ENCODE results near the gene CAMSAP2.

CAMSAP2 gene

GRCh38 chr1:200885623-200886402, 147.1 kb downstream of the CAMSAP2 start:
- no peak for DNase-seq

DNA sequence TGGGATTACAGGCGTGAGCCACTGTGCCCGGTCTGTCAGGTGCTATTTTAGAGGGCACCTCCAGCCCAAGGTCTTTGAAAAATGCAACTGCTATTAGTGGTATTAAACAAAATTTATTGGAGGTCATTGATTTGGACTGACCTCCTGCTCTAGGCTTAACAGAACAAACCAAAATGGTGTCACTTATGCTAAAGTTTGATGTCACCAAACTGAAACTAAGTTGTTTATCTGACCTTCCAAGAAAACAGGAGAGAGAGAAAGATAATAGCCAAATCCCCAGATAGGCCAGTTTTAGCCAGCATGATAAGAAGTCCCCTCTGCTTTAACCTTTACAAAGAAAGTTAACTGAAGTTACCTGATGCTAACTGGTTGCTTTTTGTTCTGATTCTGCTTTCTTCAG, 147.9 kb downstream of the CAMSAP2 start:
- DNase-seq: no peak

DNA sequence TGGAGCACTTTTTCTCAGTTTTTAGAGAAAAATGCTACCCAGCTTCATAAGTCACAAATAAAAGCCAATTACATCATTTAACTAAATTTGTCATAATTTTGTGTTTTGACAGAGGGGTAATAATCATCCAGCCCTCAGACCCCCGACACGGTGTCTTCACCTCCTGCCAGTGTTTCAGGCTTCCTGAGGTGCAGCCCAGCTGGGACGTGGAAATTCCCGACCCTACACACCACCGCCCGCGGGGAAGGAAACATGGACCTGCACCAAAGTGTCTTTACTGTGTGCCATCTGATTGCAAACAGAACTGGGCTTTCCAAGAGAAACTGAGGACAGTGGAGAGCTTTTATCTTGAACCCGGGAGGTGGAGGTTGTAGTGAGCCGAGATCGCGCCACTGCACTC, 148.3 kb downstream of the CAMSAP2 start:
- DNase-seq: no peak

DNA sequence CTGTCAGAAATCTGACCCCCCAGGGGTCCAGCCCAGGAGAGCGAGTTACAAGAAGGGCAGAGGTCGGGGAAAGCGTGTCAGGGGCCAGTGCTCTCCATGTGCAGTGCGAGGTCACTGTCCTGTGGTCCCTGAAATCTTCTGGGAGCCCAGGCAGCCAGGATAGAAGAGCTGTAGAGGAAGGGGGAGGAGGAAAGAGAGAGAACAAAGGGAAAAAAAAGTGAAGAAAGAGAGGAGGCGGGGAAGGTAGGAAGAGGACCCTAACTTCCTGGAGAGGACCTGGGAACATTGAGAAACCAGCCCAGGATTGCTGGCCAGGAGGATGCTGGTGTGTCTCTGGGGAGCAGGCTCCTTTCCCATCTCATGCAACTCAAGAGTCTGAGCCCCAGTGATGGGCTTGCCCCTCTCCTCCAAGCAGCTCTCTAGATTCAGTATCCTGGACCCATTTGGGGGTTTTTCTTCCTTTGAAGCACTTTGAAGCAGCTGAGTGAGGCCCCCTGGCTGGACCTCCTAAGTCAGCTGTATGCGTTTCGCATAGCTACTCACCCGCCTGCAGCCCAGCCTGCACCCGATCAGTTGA, 149.2 kb downstream of the CAMSAP2 start:
- DNase-seq: no peak

DNA sequence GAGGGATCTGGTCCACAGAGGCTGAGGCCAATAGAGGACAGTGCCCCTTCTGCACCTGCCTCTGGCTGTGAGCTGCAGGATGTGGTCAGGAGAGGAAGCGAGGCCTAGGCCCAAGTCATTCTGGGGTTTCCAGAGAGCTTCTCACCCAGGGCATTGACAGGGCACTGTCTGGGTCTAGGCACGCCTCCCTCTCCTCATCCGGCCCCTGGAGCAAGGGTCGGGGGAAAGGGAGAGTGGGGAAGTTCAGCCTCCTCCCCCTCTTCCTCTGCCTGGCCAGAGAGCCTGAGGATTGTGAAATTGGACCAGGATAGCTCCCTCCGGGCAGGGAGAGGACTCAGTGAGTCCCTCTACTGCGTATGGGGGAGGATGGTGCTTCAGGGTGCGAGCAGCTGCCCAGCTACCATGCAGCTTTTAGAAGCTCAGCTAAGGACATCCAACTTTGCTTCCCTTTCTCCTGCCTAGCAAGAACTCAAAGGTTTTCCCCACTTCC, 149.7 kb downstream of the CAMSAP2 start:
- peak; percentile 75 for DNase-seq

DNA sequence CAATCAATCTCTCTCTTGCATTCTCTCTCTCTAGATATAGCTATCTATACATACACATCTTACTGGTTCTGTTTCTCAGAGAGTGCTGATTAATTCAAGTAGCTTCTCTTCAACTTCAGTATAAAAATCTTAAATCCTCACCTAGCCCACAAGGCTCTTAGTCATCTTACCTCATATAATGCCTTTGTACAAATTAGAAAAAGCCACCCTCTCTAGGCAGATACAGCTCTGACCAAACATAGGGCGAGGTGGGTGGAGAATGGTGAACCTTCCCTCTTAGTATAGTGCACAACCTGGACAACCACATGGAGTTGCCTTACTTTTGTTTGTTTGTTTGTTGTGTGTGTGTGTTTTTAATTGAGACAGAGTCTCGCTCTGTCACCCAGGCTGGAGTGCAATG, 150.9 kb downstream of the CAMSAP2 start:
- no peak for DNase-seq

GRCh38 chr1:200890027-200890426, 151.3 kb downstream of the CAMSAP2 start:
- no peak for DNase-seq

GRCh38 chr1:200890818-200891773, 152.4 kb downstream of the CAMSAP2 start:
- DNase-seq: no peak

- no peak for DNase-seq
These were observed 153.1 kb downstream of the CAMSAP2 start for GRCh38 chr1:200891774-200892157.

DNA sequence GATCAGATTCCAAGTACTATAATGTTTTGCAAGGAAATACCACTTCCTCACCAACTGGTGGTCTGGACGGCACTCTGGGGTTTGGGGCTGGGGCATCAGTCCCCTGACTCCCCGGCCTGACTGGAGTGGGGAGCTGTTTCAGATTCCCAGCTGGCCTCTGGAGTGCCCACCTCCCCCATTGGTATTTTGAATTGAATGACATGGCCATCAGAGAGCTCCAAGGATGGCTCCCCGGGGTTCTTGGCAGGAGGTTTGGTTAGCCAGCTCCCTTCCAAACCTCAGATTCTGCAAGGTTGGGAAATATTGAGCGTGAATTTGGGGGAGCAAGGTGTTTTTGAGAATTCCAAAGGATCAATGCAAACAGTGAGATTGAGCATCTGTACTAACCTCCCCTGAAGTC, 153.9 kb downstream of the CAMSAP2 start:
- no peak for DNase-seq

GRCh38 chr1:200892958-200893357, 154.3 kb downstream of the CAMSAP2 start:
- no peak for DNase-seq

GRCh38 chr1:200893411-200893901, 154.8 kb downstream of the CAMSAP2 start:
- DNase-seq: no peak

DNA sequence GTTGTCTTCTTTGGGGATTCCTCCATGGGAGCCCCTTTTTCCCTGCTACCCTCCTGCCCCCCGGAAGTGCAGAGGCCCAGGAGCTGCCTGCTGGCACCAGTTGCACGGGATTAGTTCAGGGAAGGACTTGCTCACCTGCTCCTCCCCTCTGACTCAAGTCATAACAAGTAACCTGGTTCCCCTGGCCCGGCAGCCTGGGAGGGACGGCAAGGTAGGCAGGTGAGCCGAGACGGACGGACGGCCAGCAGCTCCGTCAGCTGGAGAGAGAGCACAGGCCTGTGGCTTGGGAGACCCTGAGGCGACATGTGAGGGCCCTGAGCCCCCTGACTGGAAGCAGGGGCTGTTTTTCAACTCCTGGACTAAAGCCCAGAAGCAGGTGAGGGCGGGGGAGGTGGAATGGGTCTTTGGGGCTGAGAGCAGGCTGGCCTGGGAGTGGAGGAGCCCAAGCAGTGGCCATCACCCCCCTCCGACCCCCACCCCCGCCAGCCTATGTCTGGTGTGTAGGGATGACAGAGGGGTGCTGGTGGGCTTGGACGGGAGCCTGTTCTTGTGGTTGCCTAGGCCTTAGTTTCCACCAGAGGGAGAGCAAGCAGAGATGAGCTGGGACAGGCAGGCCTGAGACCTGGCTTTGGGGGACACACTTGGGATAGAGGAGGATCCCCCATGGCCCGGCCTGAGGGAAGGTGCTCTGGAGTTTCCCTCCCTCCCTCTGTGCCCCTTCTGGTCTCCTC, 156.2 kb downstream of the CAMSAP2 start, which contains the start of gene INAVA:
INAVA (plus strand) TSS at position 189 of the 731 bp plus-strand sequence. CDS start 3,501 bp downstream, outside the sequence.
- no peak for DNase-seq

DNA sequence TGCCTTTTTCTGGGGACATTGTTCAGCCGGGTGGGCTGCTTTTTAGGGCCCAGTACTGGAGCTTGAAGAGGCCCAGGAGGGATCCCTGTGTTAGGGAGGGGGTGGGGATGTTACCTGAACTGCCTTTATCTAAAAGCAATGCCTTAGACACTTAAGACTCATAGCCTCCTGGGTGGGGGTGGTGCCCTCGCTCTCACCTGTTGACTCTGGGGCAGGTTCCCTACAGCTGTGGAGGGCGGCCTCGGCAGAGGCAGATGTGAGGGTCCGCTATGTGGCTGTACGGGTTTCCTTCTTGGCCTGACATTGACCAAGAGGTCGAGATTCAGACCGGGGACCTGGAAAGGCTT, 156.7 kb downstream of the CAMSAP2 start:
- DNase-seq: no peak

DNA sequence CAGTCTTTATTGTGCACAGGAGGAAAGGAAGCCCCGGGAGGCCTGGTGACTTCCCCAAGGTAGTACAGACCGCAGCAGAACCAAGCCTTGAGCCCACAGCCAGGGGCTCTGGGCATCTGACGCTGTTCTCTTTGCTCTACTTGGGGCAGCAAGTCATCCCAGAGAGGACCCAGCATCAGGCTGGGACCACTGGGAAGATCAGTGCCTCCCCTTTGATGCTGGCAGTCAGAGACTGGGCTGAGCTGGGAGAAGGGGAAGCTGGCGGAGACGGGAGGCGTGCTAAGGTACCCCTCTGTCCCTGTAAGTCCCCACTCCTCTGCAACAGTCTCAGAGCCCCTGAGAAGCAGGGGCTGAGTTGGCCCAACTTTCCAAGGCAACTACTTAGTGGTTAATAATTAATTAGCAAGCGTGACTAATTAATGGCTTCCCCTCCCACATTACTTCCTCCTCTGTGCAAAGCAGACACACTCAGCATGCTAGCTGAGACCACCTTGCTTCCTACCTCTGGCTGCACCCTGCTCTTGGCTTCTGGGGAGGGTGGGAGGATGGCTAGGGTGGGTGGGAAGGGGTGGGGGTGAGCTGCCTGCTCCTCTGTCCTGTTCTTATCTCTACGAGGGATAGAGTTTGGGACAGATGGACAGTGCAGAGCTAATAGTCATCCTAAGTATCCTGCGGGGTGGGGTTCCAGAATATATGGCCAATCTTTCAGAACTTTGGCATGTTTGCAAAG, 157.3 kb downstream of the CAMSAP2 start:
- DNase-seq: no peak

GRCh38 chr1:200896531-200897196, 158.0 kb downstream of the CAMSAP2 start:
- no peak for DNase-seq

DNA sequence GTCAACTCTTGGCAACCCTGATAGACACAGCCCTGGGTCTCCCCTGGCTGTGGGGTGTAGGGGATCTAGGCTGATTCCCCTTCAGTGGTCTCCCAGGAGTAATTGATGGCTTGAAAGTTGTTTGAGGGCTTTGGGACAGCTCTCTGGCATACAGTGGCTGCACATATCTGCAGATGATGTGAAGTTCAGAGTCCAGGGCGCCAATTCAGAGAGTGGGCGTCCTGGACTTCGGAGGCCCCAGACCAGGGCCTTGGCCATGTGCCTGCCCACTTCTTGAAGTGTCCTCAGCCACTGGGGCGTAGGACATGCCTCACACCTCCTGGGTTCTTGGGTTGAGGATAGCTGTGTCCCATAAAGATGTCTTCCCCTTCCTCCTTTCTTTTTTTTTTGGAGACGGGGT, 158.6 kb downstream of the CAMSAP2 start:
- no peak for DNase-seq

GRCh38 chr1:200899015-200899386, 160.3 kb downstream of the CAMSAP2 start:
- DNase-seq: no peak

- no peak for DNase-seq
These were observed 160.8 kb downstream of the CAMSAP2 start for GRCh38 chr1:200899451-200899915.

- no peak for DNase-seq
These were observed 161.5 kb downstream of the CAMSAP2 start for GRCh38 chr1:200899954-200900867.

Measured in CD4-positive, alpha-beta T cell treated with Interleukin-12 subunit alpha and Interleukin-12 subunit beta, for 1 hour (primary cell).